Activated B cell treated with CpG ODN at 0.5 μM for 24 hours (primary cell): ENCODE results near the gene NDUFA8. TPM values are rescaled to one million over a fixed set of nuclear protein-coding genes. Genes with fewer than 3 reads are reported as not detected.

Source experiments
- ATAC-seq: fragments of 200-7000 bp; cut with Tn5 transposase; one replicate; pipeline ENCODE4 v1.10.0; 2021; ENCODE audit warnings: low read depth, mild to moderate bottlenecking, moderate library complexity
- CTCF ChIA-PET: fragments of 350-600 bp; sonication (Branson Sonifier 250); formaldehyde crosslinking; loops from one replicate; lab custom pipeline; 2021; ENCODE audit warnings: antibody characterized with exemption; lab: Charles Lee
- POLR2A ChIA-PET: fragments of 350-600 bp; sonication (Branson Sonifier 250); formaldehyde crosslinking; loops from one replicate; lab custom pipeline; 2021; ENCODE audit warnings: antibody characterized with exemption; lab: Charles Lee
- DNase-seq: peaks from one replicate; pipeline ENCODE4 v3.0.0; 2022
- H3K27ac Mint-ChIP-seq: one replicate; pipeline ENCODE4 v1.8.0; 2020; ENCODE audit warnings: mixed read lengths
- H3K27me3 Mint-ChIP-seq: one replicate; pipeline ENCODE4 v1.8.0; 2021; ENCODE audit warnings: mixed read lengths
- H3K36me3 Mint-ChIP-seq: one replicate; pipeline ENCODE4 v1.8.0; 2021; ENCODE audit warnings: low read depth, mixed read lengths
- H3K4me1 Mint-ChIP-seq: one replicate; pipeline ENCODE4 v1.8.0; 2021; ENCODE audit warnings: mixed read lengths
- H3K4me3 Mint-ChIP-seq: one replicate; pipeline ENCODE4 v1.8.0; 2020; ENCODE audit warnings: mild to moderate bottlenecking, mixed read lengths
- H3K9me3 Mint-ChIP-seq: one replicate; pipeline ENCODE4 v1.8.0; 2020; ENCODE audit warnings: mixed read lengths
- CTCF ChIP-seq: fragments of 200-600 bp; IDR thresholded peaks from one replicate; pipeline ENCODE4 v1.8.0; 2022; ENCODE audit warnings: antibody characterized with exemption, mild to moderate bottlenecking
- intact Hi-C: fragments of 100-400 bp; cut with micrococcal nuclease; formaldehyde crosslinking; loops from one replicate; pipeline ENCODE4 v1.15.1; 2024
- total RNA-seq: library from RNA; stranded (reverse); gene quantifications from 2 replicates; pipeline ENCODE4 v1.2.3, GENCODE V29; 2022

The NDUFA8 gene
- total RNA-seq, 1 donor from 2014 or later: 21.2 TPM

DNA sequence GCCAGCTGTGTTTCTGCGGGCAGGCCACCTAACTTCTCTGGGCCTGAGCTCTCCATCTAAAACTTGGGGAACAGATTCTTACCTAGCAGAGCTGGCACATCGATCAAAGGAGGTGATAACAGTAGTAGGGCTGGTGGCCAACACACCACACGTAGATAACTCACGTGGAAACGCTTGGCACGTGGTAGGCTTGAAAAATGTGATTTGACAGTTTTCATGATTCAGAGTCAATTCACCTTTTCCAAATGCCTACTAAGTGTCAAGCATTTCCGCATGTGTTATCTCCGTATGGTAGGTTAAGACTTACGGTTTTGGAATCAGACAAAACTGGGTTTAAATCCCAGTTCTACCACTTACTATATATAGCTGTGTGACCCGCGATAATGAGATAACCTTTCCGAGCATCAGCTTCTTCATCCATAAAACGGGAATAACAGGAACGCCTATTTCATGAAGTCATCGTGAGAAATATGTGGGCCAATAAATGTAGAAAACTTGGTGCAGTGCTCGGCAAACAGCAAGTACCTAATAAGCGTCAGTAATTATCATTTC is 25.5 kb downstream of the NDUFA8 start:
- no peak for ATAC-seq
- TF ChIP-seq CTCF: no peak
- H3K4me1 Mint-ChIP-seq: no peaks in the 10 kb centered on the region
- H3K27me3 Mint-ChIP-seq: peaks cover 14% of the 10 kb centered on the region
- no peak for DNase-seq
- H3K27ac Mint-ChIP-seq: no peak overlapping the region
- intact Hi-C loops: no loop called here
- no peaks in the 10 kb centered on the region for H3K9me3 Mint-ChIP-seq
- ChIA-PET CTCF (interaction anchor here (1.2 to 1.4 kb wide), 2 partner anchors 9 to 36 kb away, joined by 3 to 6 read pairs; no protein-coding TSS in a partner anchor), POLR2A (no interaction called here)
- no peak overlapping the region for H3K4me3 Mint-ChIP-seq
- no peaks in the 10 kb centered on the region for H3K36me3 Mint-ChIP-seq

- H3K27ac Mint-ChIP-seq: no peak overlapping the region
- ATAC-seq (no peak), DNase-seq (no peak)
- no peaks in the 10 kb centered on the region for H3K4me1 Mint-ChIP-seq
- no peaks in the 10 kb centered on the region for H3K36me3 Mint-ChIP-seq
- CTCF ChIA-PET: interaction anchor here (1.2 to 2.1 kb wide), 3 partner anchors 8 to 36 kb away, joined by 3 to 6 read pairs (median 5); no protein-coding TSS in a partner anchor
- peaks cover 14% of the 10 kb centered on the region for H3K27me3 Mint-ChIP-seq
- H3K9me3 Mint-ChIP-seq: no peaks in the 10 kb centered on the region
- POLR2A ChIA-PET: no interaction called here
- no peak overlapping the region for H3K4me3 Mint-ChIP-seq
- intact Hi-C loops: no loop called here
- TF ChIP-seq CTCF: no peak
These were observed 26.2 kb downstream of the NDUFA8 start for GRCh38 chr9:122133263-122133983.

GRCh38 chr9:122132539-122132938 is 27.0 kb downstream of the NDUFA8 start:
- TF ChIP-seq CTCF: no peak
- no peaks in the 10 kb centered on the region for H3K36me3 Mint-ChIP-seq
- DNase-seq (no peak), ATAC-seq (no peak)
- ChIA-PET POLR2A (no interaction called here), CTCF (interaction anchor here (2.1 kb wide), 1 partner anchor 10 kb away, joined by 5 read pairs; no protein-coding TSS in a partner anchor)
- peaks cover 18% of the 10 kb centered on the region for H3K27me3 Mint-ChIP-seq
- H3K27ac Mint-ChIP-seq: no peak overlapping the region
- intact Hi-C loops: no loop called here
- no peaks in the 10 kb centered on the region for H3K9me3 Mint-ChIP-seq
- no peaks in the 10 kb centered on the region for H3K4me1 Mint-ChIP-seq
- no peak overlapping the region for H3K4me3 Mint-ChIP-seq

- intact Hi-C loops: no loop called here
- no peaks in the 10 kb centered on the region for H3K9me3 Mint-ChIP-seq
- peaks cover 3% of the 10 kb centered on the region for H3K4me1 Mint-ChIP-seq
- H3K27ac Mint-ChIP-seq: no peak overlapping the region
- ChIA-PET POLR2A (no interaction called here), CTCF (interaction anchor here (2.1 kb wide), 1 partner anchor 9 kb away, joined by 5 read pairs; no protein-coding TSS in a partner anchor)
- ATAC-seq: no peak
- peaks cover 26% of the 10 kb centered on the region for H3K27me3 Mint-ChIP-seq
- no peak overlapping the region for H3K4me3 Mint-ChIP-seq
- H3K36me3 Mint-ChIP-seq: no peaks in the 10 kb centered on the region
- DNase-seq: no peak
- TF ChIP-seq CTCF: no peak
These were observed 28.1 kb downstream of the NDUFA8 start for GRCh38 chr9:122131401-122132001.

DNA sequence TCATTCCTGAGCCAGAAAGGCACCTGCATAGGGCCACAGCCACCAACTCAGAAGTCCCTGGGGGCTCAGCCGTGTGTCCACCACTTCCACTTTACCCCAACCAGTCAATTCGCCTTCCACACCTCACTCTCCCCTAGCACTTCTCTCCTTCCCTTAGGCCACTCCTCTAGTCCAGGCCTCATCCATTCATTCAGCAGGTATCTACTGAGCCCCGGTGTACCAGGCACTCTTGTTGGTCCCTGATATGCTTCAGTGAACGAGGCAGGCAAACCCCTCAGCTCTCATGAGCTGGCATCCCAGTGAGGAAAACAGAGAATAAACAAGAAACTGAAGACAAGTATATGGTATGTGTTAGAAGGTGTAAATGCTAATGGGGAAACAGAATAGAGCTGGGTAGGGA is 28.7 kb downstream of the NDUFA8 start:
- no peak for DNase-seq
- intact Hi-C loops: no loop called here
- no peak for ATAC-seq
- no peaks in the 10 kb centered on the region for H3K9me3 Mint-ChIP-seq
- ChIA-PET POLR2A (no interaction called here), CTCF (no interaction called here)
- peaks cover 31% of the 10 kb centered on the region for H3K27me3 Mint-ChIP-seq
- H3K4me3 Mint-ChIP-seq: no peak overlapping the region
- H3K36me3 Mint-ChIP-seq: no peaks in the 10 kb centered on the region
- H3K27ac Mint-ChIP-seq: no peak overlapping the region
- peaks cover 9% of the 10 kb centered on the region for H3K4me1 Mint-ChIP-seq
- no peak for TF ChIP-seq CTCF
